Fibroblast of villous mesenchyme (primary cell): Measurements from ENCODE around the gene ADRB1. TPM values are rescaled to one million over a fixed set of nuclear protein-coding genes. Genes with fewer than 3 reads are reported as not detected.

Source experiments
- DNase-seq: peaks from one replicate; pipeline ENCODE4 v3.0.0-alpha.2; 2010; ENCODE audit warnings: low read depth
- H3K4me3 ChIP-seq: 2 replicates; pipeline ENCODE4 v1.5.1; 2011; ENCODE audit warnings: low read depth, mild to moderate bottlenecking, low read length
- CTCF ChIP-seq: IDR thresholded peaks from 2 replicates; pipeline ENCODE4 v1.5.1; 2012; ENCODE audit warnings: low read depth, mild to moderate bottlenecking, low read length; ENCODE audit not compliant: insufficient read depth
- total RNA-seq: library from RNA; depleted of rRNA; stranded (reverse); fragments of >200 nt; gene quantifications from 2 replicates; pipeline ENCODE4 v1.2.3, GENCODE V29; 2012

Gene ADRB1
- total RNA-seq, 1 donor: not detected

GRCh38 chr10:114017873-114018272 lies 25.8 kb upstream of the ADRB1 start:
- H3K4me3 ChIP-seq: no peak overlapping the region
- DNase-seq: no peak
- TF ChIP-seq CTCF: no peak

- no peak for DNase-seq
- TF ChIP-seq CTCF: no peak
- no peak overlapping the region for H3K4me3 ChIP-seq
Observed at GRCh38 chr10:114019226-114019625, 24.4 kb upstream of the ADRB1 start.

- no peak for TF ChIP-seq CTCF
- DNase-seq: no peak
- no peak overlapping the region for H3K4me3 ChIP-seq
Observed at GRCh38 chr10:114021154-114021553, 22.5 kb upstream of the ADRB1 start.

- no peak for TF ChIP-seq CTCF
- peak; percentile 53 for DNase-seq
- no peak overlapping the region for H3K4me3 ChIP-seq
Observed at GRCh38 chr10:114021717-114022680, 21.7 kb upstream of the ADRB1 start.

- no peak for TF ChIP-seq CTCF
- H3K4me3 ChIP-seq: no peak overlapping the region
- peak; percentile 73 for DNase-seq
Observed at GRCh38 chr10:114022766-114023597, 20.7 kb upstream of the ADRB1 start.

GRCh38 chr10:114024876-114025610 lies 18.6 kb upstream of the ADRB1 start:
- no peak overlapping the region for H3K4me3 ChIP-seq
- peak; percentile 79 for DNase-seq
- TF ChIP-seq CTCF: no peak
